ENCODE results near the gene ATP2C2. TPM values are rescaled to one million over a fixed set of nuclear protein-coding genes. Genes with fewer than 3 reads are reported as not detected.

ATP2C2 gene
- total and polyA plus RNA-seq, 7 donors, result 0.03 to 0.06 TPM; not detected in 5

DNA sequence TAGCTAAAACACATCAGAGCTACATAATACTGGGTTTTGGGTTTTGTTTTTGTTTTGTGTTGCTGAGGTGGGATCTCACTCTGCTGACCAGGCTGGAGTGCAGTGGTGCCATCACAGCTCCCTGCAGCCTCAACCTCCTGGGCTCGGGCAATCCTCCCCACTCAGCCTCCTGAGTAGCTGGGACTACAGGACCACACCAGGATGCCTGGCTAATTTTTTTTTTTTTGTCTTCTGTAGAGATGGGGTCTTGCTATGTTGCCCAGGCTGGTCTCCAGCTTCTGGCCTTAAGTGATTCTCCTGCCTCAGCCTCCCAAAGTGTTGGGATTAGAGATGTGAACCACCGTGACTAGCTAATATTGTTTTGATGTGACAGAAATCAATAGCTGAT is 129.9 kb downstream of the ATP2C2 start:
- no peak overlapping the region for H3K4me3 ChIP-seq
- H3K9me3 ChIP-seq, result peaks cover 5% of the 10 kb centered on the region
- TF ChIP-seq CTCF (IDR thresholded peaks at IDR 0.05), result no peak
- intact Hi-C loops (cut with DNase I), result no loop called here
- H3K27me3 ChIP-seq (ENCODE audit: insufficient read depth in 3 of 3, low read length in 2 of 3), result no peaks in the 10 kb centered on the region
- no peaks in the 10 kb centered on the region for H3K4me1 ChIP-seq
- ATAC-seq (no peak), DNase-seq (no peak)
- 95 to 99% (median 97%) methylated on average over 2 of the region's 2 CpGs for WGBS, 3 donors
- peaks cover 0 to 60% of the 10 kb centered on the region in 2 donors for H3K36me3 ChIP-seq (ENCODE audit: insufficient read depth in 1 of 2, low read depth in 1 of 2)
- H3K27ac ChIP-seq, result no peak overlapping the region

DNA sequence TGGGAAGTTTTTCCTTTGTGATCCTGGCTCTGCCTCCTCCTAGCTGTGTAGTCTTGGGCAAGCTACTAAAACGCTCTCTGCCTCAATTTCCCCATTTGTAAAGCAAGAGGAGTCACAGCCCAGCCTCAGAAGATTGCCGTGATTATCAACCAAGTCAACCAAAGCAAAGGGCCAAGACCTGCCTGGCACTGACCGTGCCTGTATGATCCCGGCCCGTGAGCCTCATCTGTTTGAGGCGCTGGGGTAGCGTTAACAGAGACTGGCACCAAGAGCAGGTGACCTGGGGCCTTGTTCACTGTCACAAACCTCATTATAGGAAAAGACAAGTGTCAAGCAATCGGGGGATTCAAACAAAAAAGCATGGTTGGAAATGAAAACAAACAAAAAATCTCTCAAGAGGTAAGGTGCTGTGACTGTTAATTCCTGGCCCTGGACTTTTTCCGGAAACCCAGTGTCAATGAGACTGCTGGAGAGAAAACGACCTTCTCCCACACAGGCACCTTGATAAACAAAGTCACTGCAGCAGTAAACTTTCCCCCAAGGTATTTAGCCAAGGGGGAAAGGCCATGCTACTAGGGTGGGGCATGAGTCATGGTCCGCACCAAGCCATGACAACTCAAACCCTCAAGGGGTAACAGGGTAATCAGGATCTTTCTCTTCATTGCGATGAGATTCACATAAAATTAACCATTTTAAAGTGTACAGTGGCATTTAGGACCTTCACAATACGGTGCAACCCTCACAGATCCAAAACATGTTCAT is 130.7 kb downstream of the ATP2C2 start:
- H3K27ac ChIP-seq, result no peak overlapping the region
- H3K36me3 ChIP-seq (ENCODE audit: insufficient read depth in 1 of 2, low read depth in 1 of 2), result peaks cover 0 to 52% of the 10 kb centered on the region in 2 donors
- WGBS, 3 donors, result 89 to 90% (median 90%) methylated on average over 13 of the region's 13 CpGs
- H3K27me3 ChIP-seq (ENCODE audit: insufficient read depth in 3 of 3, low read length in 2 of 3), result no peaks in the 10 kb centered on the region
- DNase-seq (no peak), ATAC-seq (no peak)
- no peak for TF ChIP-seq CTCF (IDR thresholded peaks at IDR 0.05)
- no peaks in the 10 kb centered on the region for H3K9me3 ChIP-seq
- H3K4me3 ChIP-seq, result no peak overlapping the region
- intact Hi-C loops (cut with DNase I), result no loop called here
- peaks cover 6% of the 10 kb centered on the region for H3K4me1 ChIP-seq

GRCh38 chr16:84499638-84500037 is 131.3 kb downstream of the ATP2C2 start:
- TF ChIP-seq CTCF (IDR thresholded peaks at IDR 0.05), result no peak
- intact Hi-C loops (cut with DNase I), result loop anchor here in 1 of 2 donors (10.0 kb wide), 1 partner anchor 675 kb away; no protein-coding TSS in a partner anchor
- Histone ChIP-seq H3K27me3 (ENCODE audit: insufficient read depth in 3 of 3, low read length in 2 of 3) (no peaks in the 10 kb centered on the region), H3K9me3 (no peaks in the 10 kb centered on the region), H3K27ac (no peak overlapping the region), H3K36me3 (ENCODE audit: insufficient read depth in 1 of 2, low read depth in 1 of 2) (peaks cover 0 to 46% of the 10 kb centered on the region in 2 donors), H3K4me1 (peaks cover 6% of the 10 kb centered on the region), H3K4me3 (no peak overlapping the region)
- DNase-seq (no peak), ATAC-seq (no peak)
- 88 to 92% (median 92%) methylated on average over 15 of the region's 15 CpGs for WGBS, 3 donors

DNA sequence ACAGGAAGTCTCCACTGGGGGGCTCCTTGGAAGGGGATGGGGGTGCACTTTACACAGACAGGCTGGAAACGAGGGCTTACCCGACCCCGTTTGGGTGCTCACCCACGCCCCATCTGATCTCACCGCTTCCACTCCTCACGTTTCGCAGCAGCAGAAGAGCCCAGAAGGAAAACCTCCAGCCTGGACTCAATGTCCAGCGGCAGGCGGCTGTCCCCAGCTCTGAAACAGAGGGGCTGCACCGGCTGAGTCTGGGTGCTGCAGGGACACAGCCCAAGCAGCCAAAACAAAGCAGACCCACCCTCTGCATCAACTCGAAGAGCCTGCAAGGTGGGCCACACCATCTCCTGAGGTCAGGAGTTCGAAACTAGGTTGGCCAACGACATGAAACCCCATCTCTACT is 132.2 kb downstream of the ATP2C2 start:
- intact Hi-C loops (cut with DNase I), result loop anchor here in 1 of 2 donors (10.0 kb wide), 1 partner anchor 676 kb away; no protein-coding TSS in a partner anchor
- H3K36me3 ChIP-seq (ENCODE audit: insufficient read depth in 1 of 2, low read depth in 1 of 2), result peaks cover 0 to 37% of the 10 kb centered on the region in 2 donors
- 92 to 96% (median 94%) methylated on average over 13 of the region's 13 CpGs for WGBS, 3 donors
- no peaks in the 10 kb centered on the region for H3K27me3 ChIP-seq (ENCODE audit: insufficient read depth in 3 of 3, low read length in 2 of 3)
- peaks cover 6% of the 10 kb centered on the region for H3K4me1 ChIP-seq
- DNase-seq, result no peak
- no peak for TF ChIP-seq CTCF (IDR thresholded peaks at IDR 0.05)
- no peaks in the 10 kb centered on the region for H3K9me3 ChIP-seq
- no peak overlapping the region for H3K4me3 ChIP-seq
- H3K27ac ChIP-seq, result no peak overlapping the region
- ATAC-seq, result no peak

All from psoas muscle (tissue), 8 donors.